Endodermal cell (in vitro differentiated cells): ENCODE results near the gene SRP9. TPM values are rescaled to one million over a fixed set of nuclear protein-coding genes. Genes with fewer than 3 reads are reported as not detected.

Source experiments
- DNase-seq: peaks from one replicate; pipeline ENCODE4 v3.0.0-alpha.2; 2017
- H3K27ac ChIP-seq: 2 replicates; pipeline ENCODE4 v1.5.1; 2013; ENCODE audit warnings: mild to moderate bottlenecking, low read depth, low read length, moderate library complexity
- H3K27me3 ChIP-seq: 2 replicates; pipeline ENCODE4 v1.6.1; 2013; ENCODE audit warnings: mild to moderate bottlenecking, low read length, moderate library complexity; ENCODE audit not compliant: insufficient read depth, control insufficient read depth, poor library complexity, severe bottlenecking
- H3K36me3 ChIP-seq: 2 replicates; pipeline ENCODE4 v1.7.0; 2013; ENCODE audit warnings: mild to moderate bottlenecking, low read length, moderate library complexity; ENCODE audit not compliant: control insufficient read depth, insufficient read depth
- H3K4me1 ChIP-seq: one replicate; pipeline ENCODE4 v1.7.0; 2013; ENCODE audit warnings: low read length; ENCODE audit not compliant: control insufficient read depth, insufficient read depth
- H3K4me3 ChIP-seq: 2 replicates; pipeline ENCODE4 v1.5.1; 2013; ENCODE audit warnings: mild to moderate bottlenecking, low read length, moderate library complexity
- H3K9ac ChIP-seq: 2 replicates; pipeline ENCODE4 v1.6.1; 2013; ENCODE audit warnings: mild to moderate bottlenecking, low read length, moderate library complexity; ENCODE audit not compliant: poor library complexity, severe bottlenecking; ENCODE audit errors: extremely low read depth
- H3K9me3 ChIP-seq: 2 replicates; pipeline ENCODE4 v1.6.1; 2013; ENCODE audit warnings: mild to moderate bottlenecking, low read length, moderate library complexity; ENCODE audit not compliant: control insufficient read depth
- H3K27ac Mint-ChIP-seq: 2 replicates; pipeline ENCODE4 v1.8.0; 2020; ENCODE audit warnings: mixed read lengths
- H3K27me3 Mint-ChIP-seq: 2 replicates; pipeline ENCODE4 v1.8.0; 2021; ENCODE audit warnings: mild to moderate bottlenecking, mixed read lengths; ENCODE audit not compliant: insufficient read depth
- H3K36me3 Mint-ChIP-seq: 2 replicates; pipeline ENCODE4 v1.8.0; 2020; ENCODE audit warnings: low read depth, mixed read lengths
- H3K4me1 Mint-ChIP-seq: 2 replicates; pipeline ENCODE4 v1.8.0; 2020; ENCODE audit warnings: mixed read lengths
- H3K4me3 Mint-ChIP-seq: 2 replicates; pipeline ENCODE4 v1.8.0; 2020; ENCODE audit warnings: mild to moderate bottlenecking, moderate library complexity, mixed read lengths
- H3K9me3 Mint-ChIP-seq: 2 replicates; pipeline ENCODE4 v1.8.0; 2020; ENCODE audit warnings: mild to moderate bottlenecking, mixed read lengths
- WGBS, 2 experiments: methylation state at CpG; one replicate each; pipeline versions ENCODE4 v1.1.5 to v1.1.7; 2013; ENCODE audit warnings: missing lambda C conversion rate in 2 of 2, mixed read lengths in 1 of 2; ENCODE audit not compliant: insufficient coverage in 1 of 2, insufficient read length in 1 of 2; 5-methylcytosine and 5-hydroxymethylcytosine counted together
- total RNA-seq, 2 donors: library from RNA; stranded (reverse); fragmentation: NEBNext Ultra II Directional in 1 of 2; extraction: Animal tissue kit (Norgen Biotek cat#: 25700) in 1 of 2; gene quantifications; 2 replicates in 1 of 2; 3 replicates in 1 of 2; pipeline ENCODE4 v1.2.1, GENCODE V29; 2021
- TF ChIP-seq, protein P1 (sequence below): fragments of 200-600 bp; sonication (generic); conservative IDR thresholded peaks from 2 replicates; pipeline ENCODE4 v1.5.0; 2021; ENCODE audit warnings: antibody characterized with exemption, mild to moderate bottlenecking

The SRP9 gene
- total RNA-seq, 2 donors from 2014 or later: 286 to 319 TPM

DNA sequence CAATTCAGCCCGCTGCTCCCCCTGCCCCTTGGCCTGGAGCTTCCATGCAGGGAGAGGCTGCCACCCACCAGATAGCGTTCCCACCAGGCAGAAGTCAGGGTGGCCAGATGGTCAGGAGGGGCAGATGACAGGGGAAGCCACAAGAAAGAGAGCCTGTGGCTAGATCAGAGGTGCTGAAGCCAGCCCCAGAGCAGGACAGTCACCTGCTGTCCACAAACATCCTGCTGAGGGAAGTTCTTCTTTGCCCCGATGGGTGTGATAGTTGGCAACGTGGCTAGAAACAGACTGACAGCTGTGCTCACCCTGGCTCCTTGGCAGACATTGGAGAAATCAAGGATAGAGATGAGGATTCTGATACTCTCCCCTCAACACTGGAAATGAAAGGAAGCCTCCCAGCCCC, 27.2 kb upstream of the SRP9 start:
- WGBS, 2 experiments: 80 to 89% methylated on average over 3 to 4 of the region's 4 CpGs
- no peak for DNase-seq
- Histone ChIP-seq H3K27me3 (no peaks in the 10 kb centered on the region), H3K4me1 (peaks cover 14% of the 10 kb centered on the region), H3K9me3 (no peaks in the 10 kb centered on the region), H3K9ac (no peak overlapping the region), H3K27ac (no peak overlapping the region), H3K36me3 (no peaks in the 10 kb centered on the region), H3K4me3 (no peak overlapping the region)
- no peaks in the 10 kb centered on the region for H3K27me3 Mint-ChIP-seq
- H3K27ac Mint-ChIP-seq: no peak overlapping the region
- peaks cover 46% of the 10 kb centered on the region for H3K4me1 Mint-ChIP-seq
- TF ChIP-seq, protein P1, sequence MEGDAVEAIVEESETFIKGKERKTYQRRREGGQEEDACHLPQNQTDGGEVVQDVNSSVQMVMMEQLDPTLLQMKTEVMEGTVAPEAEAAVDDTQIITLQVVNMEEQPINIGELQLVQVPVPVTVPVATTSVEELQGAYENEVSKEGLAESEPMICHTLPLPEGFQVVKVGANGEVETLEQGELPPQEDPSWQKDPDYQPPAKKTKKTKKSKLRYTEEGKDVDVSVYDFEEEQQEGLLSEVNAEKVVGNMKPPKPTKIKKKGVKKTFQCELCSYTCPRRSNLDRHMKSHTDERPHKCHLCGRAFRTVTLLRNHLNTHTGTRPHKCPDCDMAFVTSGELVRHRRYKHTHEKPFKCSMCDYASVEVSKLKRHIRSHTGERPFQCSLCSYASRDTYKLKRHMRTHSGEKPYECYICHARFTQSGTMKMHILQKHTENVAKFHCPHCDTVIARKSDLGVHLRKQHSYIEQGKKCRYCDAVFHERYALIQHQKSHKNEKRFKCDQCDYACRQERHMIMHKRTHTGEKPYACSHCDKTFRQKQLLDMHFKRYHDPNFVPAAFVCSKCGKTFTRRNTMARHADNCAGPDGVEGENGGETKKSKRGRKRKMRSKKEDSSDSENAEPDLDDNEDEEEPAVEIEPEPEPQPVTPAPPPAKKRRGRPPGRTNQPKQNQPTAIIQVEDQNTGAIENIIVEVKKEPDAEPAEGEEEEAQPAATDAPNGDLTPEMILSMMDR: no peak
- no peaks in the 10 kb centered on the region for H3K36me3 Mint-ChIP-seq
- no peaks in the 10 kb centered on the region for H3K9me3 Mint-ChIP-seq
- no peak overlapping the region for H3K4me3 Mint-ChIP-seq

DNA sequence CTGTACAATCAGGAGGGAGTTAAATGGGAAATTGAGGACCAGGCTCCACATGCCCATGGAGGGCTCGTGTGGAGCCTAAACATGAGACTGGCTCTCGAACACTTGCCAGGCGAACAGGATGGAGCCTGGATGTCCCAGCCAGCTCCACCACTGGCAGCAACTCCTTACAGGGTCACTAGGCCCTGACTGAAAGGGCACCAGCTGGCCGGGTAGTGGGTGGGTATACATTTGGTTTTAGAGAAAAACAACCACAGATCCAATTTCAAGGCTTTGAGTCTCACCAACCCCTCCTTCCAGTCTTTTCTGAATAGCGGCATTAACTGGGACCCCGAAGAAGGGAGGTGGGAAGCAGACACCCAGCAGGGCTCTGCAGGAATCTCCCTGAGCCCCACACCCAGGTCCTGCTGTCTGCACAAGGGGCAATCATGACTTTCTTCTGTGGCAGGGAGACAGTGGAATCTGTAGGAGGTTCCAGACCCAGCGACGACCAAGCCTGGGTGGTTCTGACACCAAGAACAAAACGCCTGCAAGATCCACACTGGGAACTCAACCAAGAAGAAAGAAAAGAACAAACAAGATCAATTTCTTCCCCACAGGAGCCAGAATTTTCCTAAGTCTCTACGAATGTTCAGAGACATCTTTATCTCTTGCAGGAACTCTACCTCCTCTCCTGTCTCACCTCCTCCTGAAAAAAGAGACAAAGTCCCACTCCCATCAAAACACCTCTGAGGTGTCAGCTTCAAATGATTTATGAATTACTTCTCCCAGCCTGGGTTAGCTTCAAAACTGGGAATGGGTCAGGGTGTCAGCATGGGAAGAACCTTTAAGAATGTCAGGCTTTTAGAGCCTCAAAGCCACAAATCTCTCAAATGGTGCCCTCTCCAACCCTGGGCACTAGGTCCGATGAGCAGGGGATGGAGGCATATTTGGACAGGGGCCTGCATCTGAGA, 26.5 kb upstream of the SRP9 start:
- DNase-seq: no peak
- Histone ChIP-seq H3K4me3 (no peak overlapping the region), H3K36me3 (no peaks in the 10 kb centered on the region), H3K9ac (no peak overlapping the region), H3K27ac (no peak overlapping the region), H3K9me3 (no peaks in the 10 kb centered on the region), H3K4me1 (peaks cover 14% of the 10 kb centered on the region), H3K27me3 (no peaks in the 10 kb centered on the region)
- Mint-ChIP-seq H3K36me3 (no peaks in the 10 kb centered on the region), H3K4me1 (peaks cover 46% of the 10 kb centered on the region), H3K4me3 (no peak overlapping the region), H3K27ac (no peak overlapping the region), H3K27me3 (no peaks in the 10 kb centered on the region), H3K9me3 (no peaks in the 10 kb centered on the region)
- TF ChIP-seq, protein P1: no peak
- 85 to 89% methylated on average over 4 to 10 of the region's 11 CpGs for WGBS, 2 experiments

DNA sequence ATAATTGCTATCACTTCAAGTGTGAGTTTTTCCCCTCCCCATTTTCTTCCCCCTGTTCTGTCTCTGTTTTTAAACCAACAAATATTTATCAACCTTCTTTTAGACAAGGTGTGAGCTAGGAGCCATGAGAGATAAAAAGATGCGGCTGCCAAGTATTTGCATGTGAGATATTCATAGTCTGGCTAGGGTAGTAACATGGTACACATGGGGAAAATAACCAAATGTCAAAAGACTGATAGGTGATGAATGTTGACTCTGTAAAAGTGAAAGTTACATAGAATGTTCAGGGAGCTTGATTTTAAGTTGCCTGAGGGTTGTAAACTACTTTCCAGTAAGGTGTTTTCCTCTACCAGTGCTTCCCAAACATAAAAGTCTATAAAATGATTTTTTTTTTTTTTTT, 25.4 kb upstream of the SRP9 start:
- H3K27ac Mint-ChIP-seq: no peak overlapping the region
- Histone ChIP-seq H3K36me3 (no peaks in the 10 kb centered on the region), H3K27ac (no peak overlapping the region), H3K9me3 (no peaks in the 10 kb centered on the region), H3K4me1 (peaks cover 8% of the 10 kb centered on the region), H3K27me3 (no peaks in the 10 kb centered on the region), H3K4me3 (no peak overlapping the region), H3K9ac (no peak overlapping the region)
- no peak overlapping the region for H3K4me3 Mint-ChIP-seq
- TF ChIP-seq, protein P1: no peak
- no peaks in the 10 kb centered on the region for H3K9me3 Mint-ChIP-seq
- no peaks in the 10 kb centered on the region for H3K27me3 Mint-ChIP-seq
- no peaks in the 10 kb centered on the region for H3K36me3 Mint-ChIP-seq
- no peak for DNase-seq
- WGBS, 2 experiments: 88 to 91% methylated on average over 1 of the region's 1 CpG
- H3K4me1 Mint-ChIP-seq: peaks cover 44% of the 10 kb centered on the region
